DOHH2 (cell line): ENCODE results near the gene TNMD.

Source experiments
- EZH2phosphoT487 ChIP-seq: fragments of 200-600 bp; sonication (generic); IDR thresholded peaks from 2 replicates; pipeline ENCODE4 v1.6.1; 2017; ENCODE audit warnings: borderline replicate concordance, mild to moderate bottlenecking, antibody characterized with exemption, low read length, moderate library complexity, mixed read lengths
- TF ChIP-seq, protein P1 (sequence below): fragments of 200-600 bp; sonication (generic); IDR thresholded peaks from one replicate; pipeline ENCODE4 v1.5.1; 2014; ENCODE audit warnings: antibody characterized with exemption, mild to moderate bottlenecking, low read depth, low read length; ENCODE audit not compliant: poor library complexity, severe bottlenecking

DNA sequence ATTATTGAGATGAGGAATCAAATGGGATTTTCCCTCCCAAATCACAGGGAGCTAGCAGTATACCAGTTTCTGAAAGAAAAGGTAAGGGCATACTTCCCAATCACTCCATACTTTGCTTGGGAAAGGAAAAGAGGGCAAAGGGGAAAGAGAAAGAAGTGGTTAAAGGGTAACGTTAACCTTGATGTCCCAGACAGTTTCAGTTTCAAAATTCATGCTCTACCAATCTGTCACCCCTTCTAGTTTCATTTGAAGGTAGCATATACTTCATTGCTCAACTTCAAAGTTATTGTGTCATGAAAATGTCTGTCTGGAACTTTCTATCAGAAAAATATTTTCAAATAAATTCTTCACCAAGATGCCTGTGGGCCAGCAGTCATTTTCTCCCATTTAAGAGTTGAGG lies 16.0 kb downstream of the TNMD start:
- TF ChIP-seq, protein P1, sequence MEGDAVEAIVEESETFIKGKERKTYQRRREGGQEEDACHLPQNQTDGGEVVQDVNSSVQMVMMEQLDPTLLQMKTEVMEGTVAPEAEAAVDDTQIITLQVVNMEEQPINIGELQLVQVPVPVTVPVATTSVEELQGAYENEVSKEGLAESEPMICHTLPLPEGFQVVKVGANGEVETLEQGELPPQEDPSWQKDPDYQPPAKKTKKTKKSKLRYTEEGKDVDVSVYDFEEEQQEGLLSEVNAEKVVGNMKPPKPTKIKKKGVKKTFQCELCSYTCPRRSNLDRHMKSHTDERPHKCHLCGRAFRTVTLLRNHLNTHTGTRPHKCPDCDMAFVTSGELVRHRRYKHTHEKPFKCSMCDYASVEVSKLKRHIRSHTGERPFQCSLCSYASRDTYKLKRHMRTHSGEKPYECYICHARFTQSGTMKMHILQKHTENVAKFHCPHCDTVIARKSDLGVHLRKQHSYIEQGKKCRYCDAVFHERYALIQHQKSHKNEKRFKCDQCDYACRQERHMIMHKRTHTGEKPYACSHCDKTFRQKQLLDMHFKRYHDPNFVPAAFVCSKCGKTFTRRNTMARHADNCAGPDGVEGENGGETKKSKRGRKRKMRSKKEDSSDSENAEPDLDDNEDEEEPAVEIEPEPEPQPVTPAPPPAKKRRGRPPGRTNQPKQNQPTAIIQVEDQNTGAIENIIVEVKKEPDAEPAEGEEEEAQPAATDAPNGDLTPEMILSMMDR = no peak
- TF ChIP-seq EZH2phosphoT487 = no peak
